Posterior cingulate gyrus (tissue), 11 donors: ENCODE data around the gene PBX4.

ENCODE experiments used
- DNase-seq, 10 donors: peaks; one replicate each; pipeline versions ENCODE4 v3.0.0 to v3.0.0-alpha.2; 2020 to 2021; ENCODE audit warnings: mixed read lengths in 3 of 10
- intact Hi-C: fragments of 100-400 bp; cut with DNase I; formaldehyde crosslinking; loops from one replicate; pipeline ENCODE4 v1.15.1; 2023

Gene PBX4

DNA sequence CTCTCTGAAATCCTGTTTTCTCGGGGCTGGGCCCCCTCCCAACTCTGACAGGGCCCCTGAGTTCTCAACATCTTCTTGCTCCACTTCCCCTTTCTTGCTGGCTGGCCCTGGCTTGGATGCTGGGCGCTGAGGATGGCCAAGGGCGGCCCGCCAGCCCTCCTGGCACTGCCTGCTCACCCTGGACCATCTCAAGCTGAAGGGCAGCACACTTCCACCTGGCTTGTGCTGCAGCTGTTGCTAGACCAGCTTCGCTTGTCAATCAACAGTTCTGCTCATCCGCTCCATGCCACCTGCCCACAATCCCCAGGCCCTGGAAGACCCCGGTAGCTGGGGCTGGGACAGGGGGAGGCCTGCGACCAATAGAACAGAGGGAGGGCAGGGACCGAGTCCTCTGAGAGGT, 31.8 kb upstream of the PBX4 start:
- intact Hi-C loops, result no loop called here
- DNase-seq, result peak in 1 of 10 donors; percentile 66

DNA sequence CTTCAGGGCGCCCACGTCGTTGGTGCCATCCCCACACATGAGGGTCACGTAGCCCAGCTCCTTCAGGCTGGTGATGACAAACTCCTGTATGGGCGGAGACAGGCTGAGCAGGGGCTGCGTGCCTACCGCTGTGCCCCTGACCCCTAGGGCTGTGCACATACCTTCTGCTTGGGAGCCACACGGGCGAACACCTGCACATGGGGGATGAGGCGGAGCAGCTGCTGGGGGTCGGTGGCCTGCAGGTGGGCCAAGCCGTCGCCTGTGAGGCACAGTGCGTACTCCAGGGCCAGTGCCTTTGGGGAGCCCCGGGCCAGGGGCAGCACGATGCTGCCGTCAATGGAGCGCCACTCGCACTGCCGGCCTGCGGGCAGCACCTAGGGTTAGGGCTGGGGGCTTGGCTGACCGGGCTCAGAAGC, 31.1 kb upstream of the PBX4 start:
- DNase-seq, result peak in 1 of 10 donors; percentile 77
- intact Hi-C loops, result no loop called here

DNA sequence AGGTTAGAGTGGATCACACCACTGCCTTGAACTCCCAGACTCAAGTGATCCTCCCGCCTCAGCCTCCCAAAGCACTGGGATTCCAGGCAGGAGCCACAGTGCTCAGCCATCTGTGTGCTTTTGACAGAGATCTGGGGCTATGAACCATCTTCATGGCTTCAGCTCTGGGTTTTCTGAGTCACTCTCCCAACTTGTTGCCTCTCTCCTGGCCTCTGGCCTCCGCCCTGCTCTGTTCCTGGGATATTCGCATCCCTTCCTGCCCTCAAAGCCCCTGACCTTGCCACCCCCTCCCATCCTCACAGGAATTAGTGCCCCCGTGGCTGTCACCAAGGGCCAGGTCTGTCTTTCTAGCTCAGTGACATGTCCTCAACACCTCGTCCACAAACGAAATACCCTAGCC, 30.7 kb upstream of the PBX4 start:
- peak in 1 of 10 donors; percentile 60 for DNase-seq
- intact Hi-C loops, result no loop called here

DNA sequence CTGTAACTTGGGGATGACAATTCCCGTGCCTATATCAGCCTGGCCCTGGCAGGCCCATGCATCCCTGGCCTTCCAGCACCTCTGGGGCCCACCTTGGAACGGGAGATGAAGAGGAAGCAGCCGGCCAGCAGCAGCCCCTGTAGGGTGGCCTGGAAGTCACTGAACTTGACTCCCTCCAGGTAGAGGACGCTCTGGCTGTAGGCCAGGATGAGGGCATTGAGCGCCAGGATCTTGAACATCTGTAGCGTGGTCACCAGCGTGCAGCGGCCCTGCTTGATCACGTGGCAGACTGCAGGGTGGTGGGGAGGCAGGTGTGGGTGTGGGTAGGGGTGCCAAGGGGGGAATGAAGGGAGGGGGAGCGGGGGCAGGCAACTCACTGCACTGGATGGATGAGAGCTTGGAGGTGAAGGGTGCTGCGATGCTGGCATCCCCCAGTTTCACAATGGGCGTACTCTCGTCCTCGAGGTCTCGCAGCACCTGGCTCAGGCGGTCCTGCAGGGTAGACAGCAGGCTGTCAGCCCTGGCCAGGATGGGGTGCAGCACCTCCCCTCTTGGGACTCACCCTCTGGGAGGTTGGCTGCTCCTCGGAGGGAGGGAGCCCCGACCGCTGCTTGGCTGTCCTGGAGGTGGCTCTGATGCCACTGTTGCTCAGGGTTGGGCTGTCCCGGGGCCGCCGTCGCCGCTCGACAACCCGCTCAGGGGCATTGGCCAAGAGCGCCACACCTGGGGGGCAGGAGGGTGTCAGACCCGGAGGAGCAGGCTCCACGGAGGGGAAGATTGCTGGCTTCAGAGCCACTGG, 28.7 kb upstream of the PBX4 start:
- intact Hi-C loops, result no loop called here

DNA sequence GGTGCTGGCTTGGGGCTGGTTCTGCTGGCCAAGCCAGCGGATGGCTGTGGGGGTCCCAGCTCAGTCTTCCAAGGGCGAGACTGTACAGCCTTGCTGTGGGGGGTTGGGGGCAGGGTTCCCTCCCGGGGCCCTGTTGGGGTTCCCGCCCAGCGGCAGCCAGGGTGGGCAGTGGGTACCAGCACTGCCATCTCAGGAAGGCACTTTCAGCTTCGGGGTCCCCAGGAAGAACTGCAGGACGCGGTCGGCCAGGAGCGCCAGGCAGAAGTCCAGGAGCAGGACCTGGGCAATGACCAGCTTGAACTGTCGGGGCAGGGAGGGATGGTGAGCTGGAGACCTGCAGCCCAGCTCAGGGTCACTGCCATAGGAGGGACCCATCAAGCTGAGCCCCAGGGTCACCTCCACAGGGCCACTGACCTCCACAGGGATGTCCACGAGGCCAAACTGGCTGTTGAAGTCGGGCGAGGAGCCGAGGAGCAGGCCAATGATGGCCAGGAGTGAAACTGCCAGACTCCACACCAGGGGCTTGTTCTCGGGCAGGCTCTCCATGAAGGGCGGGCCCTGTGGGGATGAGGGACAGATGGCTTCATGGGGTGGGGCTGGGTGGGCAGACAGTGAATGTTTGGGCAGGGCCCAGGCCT, 26.9 kb upstream of the PBX4 start:
- intact Hi-C loops, result no loop called here
- peak in 1 of 10 donors; percentile 70 for DNase-seq

More for the DNA sequence above, 28.7 kb upstream of the PBX4 start:
- DNase-seq, result peak in 1 of 10 donors; percentile 75

DNA sequence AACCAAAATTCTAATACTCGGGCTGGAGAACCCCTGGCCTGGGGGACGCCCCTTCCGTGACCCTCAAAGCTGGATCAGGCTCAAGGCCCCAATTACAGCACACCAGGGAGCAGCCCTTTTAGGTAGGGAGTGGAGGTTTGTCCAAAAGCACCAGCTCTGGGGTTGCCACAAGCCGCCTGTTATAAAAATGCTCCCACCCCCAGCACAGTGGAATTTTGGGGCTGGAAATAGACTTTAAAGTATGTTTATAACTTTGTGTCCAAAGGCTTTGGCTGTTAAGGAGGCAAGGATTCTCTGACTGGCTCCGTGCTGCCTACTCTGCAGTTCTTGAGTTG, 25.5 kb upstream of the PBX4 start:
- DNase-seq, result no peak
- intact Hi-C loops, result loop anchor here (1.0 kb wide), 1 partner anchor 112 kb away; no protein-coding TSS in a partner anchor

DNA sequence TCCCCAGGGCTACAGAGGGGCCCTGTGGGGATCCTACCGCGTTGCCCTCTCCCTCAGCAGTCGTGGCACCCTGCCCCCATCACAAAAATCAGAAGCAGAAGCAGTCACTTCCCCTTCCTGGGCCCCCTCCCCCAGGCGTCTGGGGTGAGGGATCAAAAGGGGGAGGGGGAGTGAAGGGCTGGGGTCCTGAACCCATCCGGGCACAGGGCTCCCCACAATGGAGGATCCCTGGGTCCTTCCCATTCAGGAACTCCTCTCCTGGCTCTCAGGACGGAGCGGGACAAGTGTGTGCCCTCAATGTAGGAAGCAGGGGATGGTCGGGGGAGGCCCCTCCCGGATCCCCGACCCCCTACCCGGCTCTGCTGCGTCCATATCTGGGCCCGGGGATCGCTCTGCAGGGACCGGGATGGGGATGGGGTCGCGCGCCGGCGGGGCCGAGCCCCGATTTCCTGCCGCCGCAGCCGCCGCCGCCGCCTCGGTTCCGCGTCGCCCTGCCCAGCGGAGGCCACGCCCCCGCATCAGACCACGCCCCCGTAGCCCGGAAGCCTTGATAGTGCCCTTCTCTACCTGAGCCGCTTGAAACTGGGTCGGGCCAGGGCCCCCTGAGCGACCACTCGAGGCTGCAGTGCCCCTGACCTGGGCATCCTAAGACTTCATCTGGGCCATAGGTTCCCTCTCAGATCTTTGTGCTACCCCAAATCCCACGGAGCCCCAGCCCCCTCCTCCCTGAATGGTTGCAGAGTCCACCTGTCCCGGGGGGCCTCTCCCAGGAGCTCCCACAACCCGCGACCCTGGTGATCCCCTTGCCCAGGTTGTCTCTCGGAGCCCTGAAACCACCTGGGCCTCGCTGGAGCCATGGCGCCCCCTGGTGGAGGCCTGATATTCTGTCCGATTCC, 24.9 kb upstream of the PBX4 start, which contains the start of gene GMIP:
Gene GMIP, minus strand, starts transcription at position 500 of the 896 bp plus-strand sequence. Its CDS starts 128 bp downstream, at position 372.
- peak in 9 of 10 donors; percentile 40 to 95 (median 74) for DNase-seq
- intact Hi-C loops, result loop anchor here (1.0 kb wide), 1 partner anchor 111 kb away; no protein-coding TSS in a partner anchor

DNA sequence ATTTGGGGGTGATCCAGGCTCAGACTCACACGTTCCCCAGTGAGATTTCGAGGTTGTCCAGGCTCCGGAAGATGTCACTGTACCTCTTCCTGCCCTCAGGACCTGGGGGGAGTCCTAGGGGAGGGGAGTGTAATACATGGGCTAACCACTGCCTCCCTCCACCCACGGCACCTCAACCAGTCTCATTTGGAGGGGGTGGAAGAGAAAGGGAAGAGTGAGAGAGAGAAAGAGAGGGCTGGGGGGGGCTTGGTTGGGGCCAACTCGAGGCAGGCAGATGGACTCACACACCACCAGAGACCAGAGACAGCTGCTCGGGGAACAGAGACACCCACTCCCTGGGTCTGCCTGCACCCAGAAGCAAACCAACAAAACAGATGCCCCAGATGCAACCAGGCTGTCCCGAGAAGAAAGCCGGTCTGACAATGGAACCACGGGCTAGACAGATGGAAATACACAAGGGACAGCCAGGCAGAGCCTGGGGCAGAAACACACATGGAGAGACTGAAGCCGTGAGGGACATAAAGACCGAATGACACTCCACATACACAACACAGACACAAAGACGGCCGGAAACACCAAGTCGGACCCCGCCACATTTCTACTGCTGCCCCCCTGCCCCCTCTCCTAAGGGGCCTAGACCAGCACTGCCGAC, 24.1 kb upstream of the PBX4 start:
- intact Hi-C loops, result no loop called here
- peak in 2 of 10 donors; percentile 59 to 78 for DNase-seq

DNA sequence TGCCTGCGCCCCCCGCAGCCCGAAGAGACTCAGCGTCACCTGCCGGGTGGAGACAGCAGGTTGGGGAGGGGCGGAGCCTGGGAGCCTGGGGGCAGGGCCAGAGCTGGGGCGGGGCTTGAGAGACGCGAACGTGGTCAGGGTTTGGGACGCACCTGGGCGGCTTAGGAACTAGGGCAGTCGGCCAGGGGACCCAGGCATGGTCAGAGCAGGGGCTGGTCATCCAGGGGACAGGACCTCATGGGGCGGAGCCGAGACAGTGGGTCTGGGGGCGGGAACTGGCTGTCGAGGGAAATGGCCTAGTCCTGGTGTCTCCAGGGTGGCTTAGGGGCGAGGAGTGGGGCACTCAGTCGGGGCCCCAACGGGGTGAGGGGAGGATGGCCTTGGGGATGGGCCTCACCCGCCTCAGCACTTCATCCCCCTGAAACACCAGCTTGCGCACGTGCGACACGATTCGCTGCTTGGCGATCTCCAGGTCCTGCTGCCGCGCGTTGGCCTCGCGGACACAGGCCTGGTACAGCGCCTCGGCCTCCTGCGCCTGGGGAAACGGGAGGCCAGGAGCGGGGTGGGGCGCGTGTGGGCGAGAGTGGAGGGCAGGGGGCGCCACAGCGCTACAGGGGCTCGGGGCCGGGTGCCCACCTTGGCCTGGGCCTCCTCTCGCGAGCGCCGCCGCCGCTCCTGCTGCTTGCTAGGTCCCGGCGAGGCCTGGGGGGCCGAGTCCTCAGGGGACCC, 19.2 kb upstream of the PBX4 start:
- DNase-seq, result no peak
- intact Hi-C loops, result no loop called here

DNA sequence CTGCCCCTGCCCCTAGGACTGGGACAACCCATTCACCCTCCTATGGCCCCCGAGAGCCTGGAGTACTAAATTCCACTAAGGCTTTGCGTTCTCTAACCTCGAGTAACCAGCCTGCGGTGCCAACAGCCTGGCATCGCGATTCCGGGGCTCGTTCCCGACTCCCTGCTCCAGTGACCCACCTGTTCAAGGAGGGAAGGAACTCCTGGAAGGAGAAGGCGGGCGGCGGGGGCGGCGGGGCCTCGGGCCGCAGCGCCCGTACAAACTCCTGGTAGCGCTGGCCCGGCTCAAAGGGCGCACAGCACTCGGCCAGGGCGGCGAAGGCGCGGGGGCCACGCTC, 18.7 kb upstream of the PBX4 start:
- intact Hi-C loops, result no loop called here
- DNase-seq, result no peak

DNA sequence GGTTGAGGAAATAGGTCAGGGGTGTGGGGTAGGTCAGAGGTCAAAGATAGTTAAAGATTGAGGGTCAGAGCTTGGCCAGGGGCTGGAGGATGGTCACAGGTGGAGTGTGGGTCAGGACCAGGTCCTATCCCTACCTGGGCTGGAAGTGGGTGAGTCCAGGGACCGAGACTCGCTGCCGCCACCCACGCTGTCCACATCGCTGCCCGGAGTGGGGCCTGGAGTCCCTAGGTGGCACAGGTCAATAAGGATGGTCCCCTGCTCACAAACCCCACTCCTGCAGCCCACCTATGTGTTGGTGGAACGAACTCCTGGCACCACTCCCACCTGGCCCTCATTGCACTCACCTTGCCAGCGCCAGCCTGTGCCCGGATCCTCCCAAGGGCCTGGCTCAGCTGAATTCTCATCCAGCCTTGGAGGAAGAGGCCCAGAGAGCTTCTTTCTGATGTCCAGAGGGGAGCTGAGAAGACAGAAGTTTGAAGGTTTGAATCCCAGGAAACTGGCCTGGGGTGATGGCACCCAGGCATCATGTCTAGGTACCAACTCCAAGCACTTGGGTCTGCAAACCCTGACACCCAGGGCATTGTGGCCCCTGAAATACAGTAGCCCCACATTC, 18.2 kb upstream of the PBX4 start:
- peak in 1 of 10 donors; percentile 67 for DNase-seq
- intact Hi-C loops, result no loop called here

DNA sequence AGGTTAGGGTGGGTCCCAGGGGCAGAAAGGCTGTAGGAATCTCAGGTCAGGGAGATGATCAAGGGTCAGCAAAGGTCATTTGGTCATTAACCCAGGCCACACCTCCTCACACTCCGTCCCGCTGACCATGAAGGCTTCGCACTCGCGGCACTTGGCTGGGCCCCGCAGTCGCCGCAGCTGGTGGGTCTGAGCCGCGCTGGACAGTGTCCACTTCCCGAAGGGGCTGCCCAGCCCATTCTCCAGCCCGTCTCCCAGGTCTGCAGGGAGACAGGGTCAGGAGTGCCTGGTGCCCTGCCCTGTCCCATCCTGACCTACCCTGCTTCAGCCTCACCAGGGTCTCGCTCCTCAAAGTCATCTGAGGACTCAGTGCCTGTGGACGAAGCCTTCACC, 16.8 kb upstream of the PBX4 start:
- DNase-seq, result peak in 1 of 10 donors; percentile 36
- intact Hi-C loops, result no loop called here

DNA sequence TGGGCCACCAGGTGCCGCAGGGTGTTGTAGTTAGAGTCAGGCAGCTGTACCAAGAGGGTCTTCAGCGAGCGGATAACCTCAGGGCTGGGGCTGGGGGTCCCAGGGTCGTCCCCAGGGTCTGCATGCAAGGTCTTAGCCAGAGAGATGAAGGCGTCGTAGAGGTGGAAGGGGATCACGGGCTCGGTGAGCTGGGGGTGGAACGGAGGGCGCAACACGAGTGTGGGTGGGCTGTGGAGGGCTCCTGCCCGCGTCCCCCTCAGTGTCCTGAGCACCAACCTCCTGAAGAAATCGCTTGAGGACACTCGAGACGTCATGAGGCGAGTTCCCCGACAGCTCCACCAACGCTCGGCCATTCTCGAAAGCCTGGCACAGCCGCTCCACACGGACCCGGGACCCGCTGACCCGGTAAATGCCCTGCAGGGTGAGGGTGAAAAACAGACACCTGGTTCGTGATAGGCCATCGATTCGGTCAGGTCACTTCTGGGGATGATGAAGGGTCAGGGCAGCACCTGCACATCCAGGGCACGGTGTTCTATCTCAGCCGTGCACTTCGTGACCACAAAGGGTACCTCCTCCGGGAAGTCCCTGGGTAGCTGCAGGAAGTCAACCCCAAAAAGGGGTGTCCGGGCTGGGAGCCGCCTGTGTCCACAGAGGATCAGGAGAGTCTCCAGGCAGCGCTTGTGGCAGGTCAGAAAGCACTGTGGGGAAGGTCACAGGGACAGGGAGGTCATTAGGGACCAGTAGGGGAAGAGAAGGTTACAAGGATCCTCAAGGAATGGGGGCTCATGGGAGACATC, 16.2 kb upstream of the PBX4 start:
- DNase-seq, result peak in 1 of 10 donors; percentile 58
- intact Hi-C loops, result no loop called here

DNA sequence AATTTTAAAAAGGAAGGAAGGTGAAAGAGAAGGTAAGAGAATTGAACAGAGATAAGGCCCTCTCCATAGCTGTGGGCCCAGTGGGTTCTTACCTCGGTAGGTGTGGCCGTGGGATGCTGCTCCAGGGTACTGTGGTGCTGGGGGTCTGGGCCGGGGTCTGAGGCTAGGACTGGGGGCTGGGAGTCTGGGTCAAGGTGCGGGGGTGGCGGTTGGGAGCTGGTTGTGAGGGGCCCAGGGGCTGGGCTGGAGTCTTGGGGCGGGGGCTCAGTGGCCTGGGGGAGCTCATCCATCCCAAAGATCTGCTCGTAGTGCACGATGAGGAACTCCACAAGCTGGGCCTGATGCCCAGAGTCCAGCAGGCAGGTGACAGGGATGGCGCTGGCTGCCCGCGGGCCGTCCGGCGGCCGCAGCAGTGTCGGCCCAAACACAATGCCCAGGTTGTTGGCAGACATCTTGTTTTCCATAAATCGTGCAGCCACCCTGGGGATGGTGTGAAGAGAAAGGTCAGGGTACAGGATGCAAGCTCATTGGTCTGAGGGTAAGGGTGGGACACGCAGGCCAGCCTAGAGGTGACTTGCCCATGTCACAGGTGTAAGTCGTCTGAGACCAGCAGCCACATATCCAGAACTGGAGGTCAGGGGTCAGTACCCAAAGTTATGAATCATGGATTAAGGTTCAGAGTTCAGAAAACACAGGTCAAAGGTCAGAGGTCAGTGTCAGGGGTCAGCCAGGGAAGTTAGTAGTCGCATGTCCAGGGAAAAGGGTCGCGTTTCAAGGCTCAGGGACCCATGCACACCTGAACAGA, 15.4 kb upstream of the PBX4 start:
- intact Hi-C loops, result no loop called here
- DNase-seq, result no peak

DNA sequence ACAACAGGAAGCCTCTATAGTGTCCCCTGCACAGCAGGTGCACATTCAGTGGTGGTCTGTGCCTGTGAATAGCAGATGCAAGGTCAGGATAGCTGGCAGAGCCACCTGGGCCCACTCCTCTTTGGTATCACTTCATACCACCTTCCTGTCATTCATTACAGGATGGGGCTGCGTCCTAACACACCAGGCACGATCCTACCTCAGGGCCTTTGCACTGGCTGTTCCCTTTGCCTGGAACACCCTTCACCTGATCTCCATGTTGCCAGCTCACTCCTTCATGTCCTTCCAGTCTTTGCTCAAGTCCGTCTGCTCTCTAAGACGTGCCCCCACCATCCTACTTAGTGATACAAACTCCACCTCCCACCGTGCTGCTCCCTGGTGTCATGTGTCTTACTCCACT, 14.2 kb upstream of the PBX4 start:
- intact Hi-C loops, result no loop called here
- DNase-seq, result no peak

DNA sequence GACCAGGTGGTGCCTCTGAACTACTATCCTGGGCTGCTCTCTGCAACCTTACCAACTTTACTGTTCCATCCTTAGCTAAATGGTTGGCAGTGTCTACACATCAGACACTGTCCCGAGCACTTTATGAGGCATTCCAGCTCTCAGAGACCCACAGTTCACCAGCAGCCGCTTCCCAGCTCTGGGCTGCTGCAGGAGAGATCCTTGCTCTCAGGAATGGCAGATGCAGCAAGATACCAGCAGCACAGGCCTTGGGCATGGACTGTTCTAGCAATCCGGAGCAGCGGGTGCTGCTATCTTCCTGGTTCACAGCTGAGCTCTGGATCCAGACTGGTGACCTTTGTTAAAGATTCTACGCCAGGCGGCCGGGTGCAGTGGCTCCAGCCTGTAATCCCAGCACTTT, 12.9 kb upstream of the PBX4 start:
- intact Hi-C loops, result no loop called here
- no peak for DNase-seq

DNA sequence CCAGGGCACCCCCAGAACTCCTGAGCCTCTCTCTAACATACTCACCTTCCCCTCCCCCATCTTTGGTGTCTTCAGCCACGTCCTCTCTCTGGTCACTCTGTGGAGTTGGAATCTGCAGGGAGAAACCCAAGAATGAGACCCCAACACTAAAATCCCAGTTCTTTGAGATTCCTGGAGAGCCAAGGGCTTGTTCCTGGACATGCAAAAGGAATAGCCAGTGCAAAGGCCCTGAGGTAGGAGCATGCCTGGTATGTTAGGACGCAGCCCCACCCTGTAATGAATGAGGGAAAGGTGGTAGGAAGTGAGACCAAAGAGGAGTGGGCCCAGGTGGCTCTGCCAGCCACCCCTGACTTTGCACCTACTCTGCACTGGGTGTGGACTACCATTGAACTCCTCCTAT, 11.9 kb upstream of the PBX4 start:
- DNase-seq, result no peak
- intact Hi-C loops, result no loop called here

DNA sequence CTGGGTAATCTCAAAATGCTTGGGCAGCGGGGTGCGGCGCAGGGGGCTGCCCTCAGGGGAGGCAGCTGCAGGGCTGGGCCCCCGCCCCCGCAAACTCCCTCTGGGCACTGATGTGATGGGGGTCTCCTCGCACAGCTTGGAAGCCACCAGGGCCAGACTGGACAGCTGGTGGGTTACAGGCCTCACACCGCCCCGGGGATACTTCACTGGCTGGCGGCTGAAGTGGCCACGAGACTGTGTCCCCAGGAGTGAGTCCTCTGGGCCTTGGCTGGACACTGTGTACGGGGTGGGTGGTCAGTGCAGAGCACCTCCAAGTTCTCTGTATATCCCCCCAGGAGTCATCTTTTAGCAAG, 11.6 kb upstream of the PBX4 start:
- DNase-seq, result no peak
- intact Hi-C loops, result no loop called here
